Panc1 (cell line): Measurements from ENCODE around the gene SEMA6A. TPM values are rescaled to one million over a fixed set of nuclear protein-coding genes. Genes with fewer than 3 reads are reported as not detected.

Experiments used
- ATAC-seq: fragments of 200-7000 bp; cut with Tn5 transposase; 2 replicates; pipeline ENCODE4 v1.9.1; 2020; ENCODE audit warnings: mild to moderate bottlenecking, moderate library complexity
- BruUV-seq: library from RNA; stranded (reverse); fragments of 400-500 nt; replicated peaks from 2 replicates; lab custom pipeline; 2021; lab: Mats Ljungman, UMichigan
- CTCF ChIA-PET: fragments of 300-600 bp; sonication (Branson Sonifier 250); formaldehyde crosslinking; loops from one replicate; lab custom pipeline; 2022; ENCODE audit warnings: antibody characterized with exemption; lab: Charles Lee
- POLR2A ChIA-PET: fragments of 300-600 bp; sonication (Branson Sonifier 250); formaldehyde crosslinking; loops from one replicate; lab custom pipeline; 2022; ENCODE audit warnings: antibody characterized with exemption; lab: Charles Lee
- DNase-seq: peaks from one replicate; pipeline ENCODE4 v3.0.0-alpha.2; 2010; ENCODE audit warnings: low read depth, low spot score
- H3K27ac ChIP-seq: 2 replicates; pipeline ENCODE4 v1.5.1; 2011; ENCODE audit warnings: mild to moderate bottlenecking, low read length, inconsistent platforms
- H3K27me3 ChIP-seq: fragments of 200-500 bp; sonication (Bioruptor generic); 2 replicates; pipeline ENCODE4 v1.6.0; 2014; ENCODE audit warnings: low read length, inconsistent platforms; ENCODE audit not compliant: control insufficient read depth, insufficient read depth
- H3K36me3 ChIP-seq: fragments of 200-500 bp; sonication (Bioruptor generic); 2 replicates; pipeline ENCODE4 v1.5.1; 2014; ENCODE audit warnings: inconsistent platforms, mild to moderate bottlenecking, low read length, moderate library complexity; ENCODE audit not compliant: control insufficient read depth, insufficient read depth
- H3K4me1 ChIP-seq: 2 replicates; pipeline ENCODE4 v1.5.1; 2011; ENCODE audit warnings: inconsistent platforms, mild to moderate bottlenecking, low read length, moderate library complexity; ENCODE audit not compliant: control insufficient read depth, insufficient read depth
- H3K4me3 ChIP-seq, 2 experiments: 2 replicates each; pipeline ENCODE4 v1.5.1; 2011 to 2012; ENCODE audit warnings: low read depth in 2 of 2, low read length in 2 of 2, mild to moderate bottlenecking in 2 of 2, inconsistent platforms in 1 of 2, moderate library complexity in 1 of 2
- H3K9me3 ChIP-seq: fragments of 200-500 bp; sonication (Bioruptor generic); 2 replicates; pipeline ENCODE4 v1.5.1; 2014; ENCODE audit warnings: low read depth, mild to moderate bottlenecking, inconsistent platforms, low read length, moderate library complexity; ENCODE audit not compliant: control insufficient read depth, insufficient read depth
- CTCF ChIP-seq: fragments of 450-650 bp; IDR thresholded peaks from 2 replicates; pipeline ENCODE4 v1.5.1; 2017; ENCODE audit warnings: mild to moderate bottlenecking
- POLR2AphosphoS5 ChIP-seq: IDR thresholded peaks from 2 replicates; pipeline ENCODE4 v1.6.1; 2012; ENCODE audit warnings: mild to moderate bottlenecking, low read depth, low read length, moderate library complexity
- REST ChIP-seq, 2 experiments: IDR thresholded peaks; 2 replicates each; pipeline ENCODE4 v1.6.1; 2011 to 2012; ENCODE audit warnings: low read depth in 2 of 2, control low read depth in 1 of 2, low read length in 1 of 2, mild to moderate bottlenecking in 1 of 2, moderate library complexity in 1 of 2; ENCODE audit not compliant: insufficient read depth in 1 of 2
- SIN3A ChIP-seq: IDR thresholded peaks from 2 replicates; pipeline ENCODE4 v1.6.1; 2012; ENCODE audit warnings: low read depth, mild to moderate bottlenecking, low read length, moderate library complexity, borderline replicate concordance; ENCODE audit not compliant: insufficient read depth
- TCF7L2 ChIP-seq: IDR thresholded peaks from 2 replicates; pipeline ENCODE4 v1.6.1; 2011; ENCODE audit warnings: mild to moderate bottlenecking, low read depth, low read length, inconsistent platforms
- in situ Hi-C: cut with HindIII; loops from 2 replicates; pipeline ENCODE4 v1.10.0; 2016; ENCODE audit warnings: low sequenced_read_pairs, low pct_unique_long_range_greater_than_20kb
- intact Hi-C: fragments of 100-400 bp; cut with micrococcal nuclease; formaldehyde crosslinking; loops from one replicate; pipeline ENCODE4 v1.10.0; 2022; ENCODE audit not compliant: unreplicated experiment
- total RNA-seq: library from RNA; stranded (reverse); gene quantifications from one replicate; pipeline ENCODE4 v1.2.1, GENCODE V29; 2021; ENCODE audit not compliant: unreplicated experiment

SEMA6A gene
- total RNA-seq, 1 experiment from 2014 or later, result 0.54 TPM

GRCh38 chr5:116554764-116555163, 19.9 kb downstream of the SEMA6A start:
- Histone ChIP-seq H3K27me3 (no peaks in the 10 kb centered on the region; the same call in 1 of the 2 replicates), H3K36me3 (no peaks in the 10 kb centered on the region), H3K9me3 (no peaks in the 10 kb centered on the region), H3K27ac (no peak overlapping the region), H3K4me1 (no peaks in the 10 kb centered on the region), H3K4me3 (no peak overlapping the region)
- ChIA-PET POLR2A (no interaction called here), CTCF (no interaction called here)
- intact Hi-C loops, result no loop called here
- ATAC-seq (no peak), DNase-seq (no peak)
- BruUV-seq, result no TSS peak
- TF ChIP-seq CTCF, result no peak
- no peak for TF ChIP-seq TCF7L2
- TF ChIP-seq POLR2AphosphoS5, result no peak
- no peak for TF ChIP-seq SIN3A
- no peak for TF ChIP-seq REST (IDR thresholded peaks at IDR 0.05; ENCODE audit: insufficient read depth in 1 of 2, low read depth in 2 of 2, low read length in 1 of 2)
- in situ Hi-C loops, result no loop called here

GRCh38 chr5:116553366-116553765, 21.3 kb downstream of the SEMA6A start:
- Histone ChIP-seq H3K4me3 (no peak overlapping the region), H3K27me3 (no peaks in the 10 kb centered on the region; the same call in 1 of the 2 replicates), H3K4me1 (no peaks in the 10 kb centered on the region), H3K9me3 (no peaks in the 10 kb centered on the region), H3K27ac (no peak overlapping the region), H3K36me3 (no peaks in the 10 kb centered on the region)
- intact Hi-C loops (no loop called here), in situ Hi-C loops (no loop called here)
- POLR2A ChIA-PET, result no interaction called here
- BruUV-seq, result no TSS peak
- TF ChIP-seq REST (IDR thresholded peaks at IDR 0.05; ENCODE audit: insufficient read depth in 1 of 2, low read depth in 2 of 2, low read length in 1 of 2) (no peak), POLR2AphosphoS5 (no peak), TCF7L2 (no peak), CTCF (no peak), SIN3A (no peak)
- ATAC-seq (no peak), DNase-seq (no peak)
- CTCF ChIA-PET, result no interaction called here
